ENCODE results near the gene DPP4. TPM values are rescaled to one million over a fixed set of nuclear protein-coding genes. Genes with fewer than 3 reads are reported as not detected.

The DPP4 gene
- total and polyA plus RNA-seq, 2 experiments from 2014 or later = 1.5 to 2.8 TPM

GRCh38 chr2:162057426-162057825 is 16.6 kb downstream of the DPP4 start:
- H3K4me2 ChIP-seq = no peak overlapping the region
- no peaks in the 10 kb centered on the region for H3F3A ChIP-seq (replicated peaks; ENCODE audit: low read depth)
- H3K4me1 Mint-ChIP-seq = peaks cover 9% of the 10 kb centered on the region
- no peaks in the 10 kb centered on the region for H4K20me1 ChIP-seq (replicated peaks; ENCODE audit: insufficient read depth)
- ATAC-seq (no peak), DNase-seq (ENCODE audit: low spot score) (no peak)
- no peak overlapping the region for H3K4me3 Mint-ChIP-seq
- peaks cover 6% of the 10 kb centered on the region; the same call in 2 of the 3 replicates for H3K9me3 Mint-ChIP-seq
- H3K27me3 ChIP-seq (ENCODE audit: insufficient read depth) = no peaks in the 10 kb centered on the region
- no peaks in the 10 kb centered on the region for H3K4me1 ChIP-seq (ENCODE audit: insufficient read depth)
- no peaks in the 10 kb centered on the region for H3K36me3 ChIP-seq (ENCODE audit: insufficient read depth)
- H3K27me3 Mint-ChIP-seq (ENCODE audit: insufficient read depth, low read depth, poor library complexity) = peaks cover 4% of the 10 kb centered on the region
- peaks cover 6% of the 10 kb centered on the region; the same call in 2 of the 3 replicates for H3K36me3 Mint-ChIP-seq (ENCODE audit: low read depth)
- no peak overlapping the region for H3K27ac ChIP-seq (ENCODE audit: low read depth)
- H3K79me2 ChIP-seq (replicated peaks; ENCODE audit: insufficient read depth) = no peaks in the 10 kb centered on the region
- TF ChIP-seq ETS1 (IDR thresholded peaks at IDR 0.05) = no peak
- no peak for TF ChIP-seq CTCF (conservative IDR thresholded peaks at IDR 0.05; ENCODE audit: low read depth in 2 of 2)
- TF ChIP-seq REST (IDR thresholded peaks at IDR 0.05; ENCODE audit: unreplicated experiment) = no peak
- TF ChIP-seq POLR2AphosphoS5 (IDR thresholded peaks at IDR 0.05; ENCODE audit: low read depth) = no peak
- no peak for TF ChIP-seq STAT1 (IDR thresholded peaks at IDR 0.05; ENCODE audit: unreplicated experiment)
- TF ChIP-seq NANOG (IDR thresholded peaks at IDR 0.05; ENCODE audit: borderline replicate concordance) = no peak
- TF ChIP-seq ZNF462 (CRISPR knock-in tag; IDR thresholded peaks at IDR 0.05) = no peak
- no peak overlapping the region for H3K4me3 ChIP-seq
- H3K9me2 ChIP-seq (ENCODE audit: insufficient read depth) = no peaks in the 10 kb centered on the region
- H2AFZ ChIP-seq = no peak overlapping the region
- H3K27ac Mint-ChIP-seq = no peak overlapping the region

All from GM23338 (cell line).